ENCODE data around the gene SFTPA2. TPM values are rescaled to one million over a fixed set of nuclear protein-coding genes. Genes with fewer than 3 reads are reported as not detected.
"Not testable (repeated sequence)": the region's sequence is repeated elsewhere in the genome, so short reads cannot be mapped to it uniquely, and the experiment has no call there.

Gene SFTPA2
- total RNA-seq, 1 experiment from 2014 or later: 4.6 TPM

DNA sequence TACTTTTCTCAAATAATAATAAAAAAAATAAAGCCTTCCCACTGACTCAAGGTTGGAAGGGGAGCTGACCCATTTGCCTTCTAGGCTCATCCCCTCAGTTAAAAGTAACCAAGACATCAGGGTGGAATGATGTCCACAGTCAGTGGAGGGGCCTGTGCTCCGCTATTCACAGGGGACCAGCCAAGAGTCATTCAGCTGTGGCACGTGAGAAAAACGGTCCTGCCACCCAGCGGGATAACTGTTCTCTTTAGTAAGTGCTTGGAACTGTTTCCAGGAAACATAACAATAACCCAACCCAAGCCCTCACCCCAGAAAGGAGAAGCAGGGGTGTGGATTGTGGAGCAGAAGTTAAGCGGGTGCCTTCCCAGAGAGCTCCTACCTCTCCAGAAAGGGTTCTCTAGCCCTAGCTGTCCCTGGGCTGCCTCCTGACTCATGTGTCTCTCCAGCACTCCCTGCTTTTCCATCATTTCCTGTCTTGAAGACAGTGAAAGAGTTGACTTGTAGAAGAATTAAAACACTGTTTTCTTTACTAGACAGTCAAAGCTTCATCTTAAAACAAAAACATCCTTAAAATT lies 50.2 kb downstream of the SFTPA2 start:
- H3K4me3 Mint-ChIP-seq; POLR2A ChIA-PET; ATAC-seq; H3K36me3 Mint-ChIP-seq; DNase-seq (ENCODE audit: low spot score); H3K4me1 Mint-ChIP-seq; CTCF ChIA-PET; H3K9me3 Mint-ChIP-seq; H3K27ac Mint-ChIP-seq: not testable (repeated sequence)
- H3K27me3 Mint-ChIP-seq (ENCODE audit: low read depth): peaks cover 28% of the 10 kb centered on the region

DNA sequence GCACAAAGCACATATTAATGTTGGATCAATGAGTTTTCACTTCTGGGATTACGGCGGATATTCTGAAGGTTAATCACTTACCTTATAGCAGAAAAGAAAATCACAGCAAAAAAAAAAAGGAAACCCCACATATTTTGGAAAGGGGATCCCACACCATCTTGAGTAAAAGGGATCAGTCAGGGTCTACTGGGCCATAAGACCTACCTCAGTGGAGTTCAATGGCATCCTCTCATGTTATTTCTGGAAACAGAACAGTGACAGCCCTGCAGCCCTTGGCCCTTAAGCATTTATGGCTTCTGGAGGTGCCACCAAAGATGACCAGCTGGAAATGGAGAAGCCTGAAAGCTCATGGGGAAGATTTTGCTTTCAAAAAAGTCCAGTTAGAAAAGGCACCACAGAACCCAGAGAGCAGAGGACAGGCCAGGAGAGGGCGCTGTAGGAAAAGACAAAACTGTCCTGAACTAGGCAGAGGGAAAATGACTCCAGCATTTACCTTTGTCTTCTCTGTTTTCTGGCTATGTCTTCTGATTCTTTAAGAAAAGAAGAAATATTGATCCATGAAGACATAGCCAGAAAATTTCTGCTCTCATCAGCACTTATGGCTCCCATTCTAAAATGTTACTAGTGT lies 50.8 kb downstream of the SFTPA2 start:
- ATAC-seq: peak; percentile 81
- H3K4me3 Mint-ChIP-seq; POLR2A ChIA-PET; H3K9me3 Mint-ChIP-seq; DNase-seq (ENCODE audit: low spot score); H3K36me3 Mint-ChIP-seq; H3K27ac Mint-ChIP-seq; CTCF ChIA-PET; H3K4me1 Mint-ChIP-seq: not testable (repeated sequence)
- peaks cover 28% of the 10 kb centered on the region for H3K27me3 Mint-ChIP-seq (ENCODE audit: low read depth)

DNA sequence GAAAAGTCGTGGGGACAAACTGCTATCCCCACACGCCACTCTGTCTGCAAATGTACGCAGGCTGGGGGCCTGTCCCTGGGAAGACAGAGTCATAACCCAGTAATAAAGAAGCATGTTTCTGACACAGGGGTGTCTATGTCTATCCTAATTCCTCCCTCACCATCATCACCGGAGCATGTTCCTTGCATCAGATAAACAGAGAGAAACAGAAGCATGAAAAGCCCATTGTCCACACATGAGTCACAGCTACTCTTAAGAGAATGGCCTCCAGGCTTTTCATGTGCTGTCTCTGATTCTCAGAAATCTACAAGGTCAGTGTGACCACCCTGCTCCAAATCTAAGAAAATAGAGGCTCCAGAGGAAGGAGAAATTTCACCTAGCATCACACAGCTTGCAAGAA lies 52.0 kb downstream of the SFTPA2 start:
- CTCF ChIA-PET; DNase-seq (ENCODE audit: low spot score); H3K27ac Mint-ChIP-seq: not testable (repeated sequence)

DNA sequence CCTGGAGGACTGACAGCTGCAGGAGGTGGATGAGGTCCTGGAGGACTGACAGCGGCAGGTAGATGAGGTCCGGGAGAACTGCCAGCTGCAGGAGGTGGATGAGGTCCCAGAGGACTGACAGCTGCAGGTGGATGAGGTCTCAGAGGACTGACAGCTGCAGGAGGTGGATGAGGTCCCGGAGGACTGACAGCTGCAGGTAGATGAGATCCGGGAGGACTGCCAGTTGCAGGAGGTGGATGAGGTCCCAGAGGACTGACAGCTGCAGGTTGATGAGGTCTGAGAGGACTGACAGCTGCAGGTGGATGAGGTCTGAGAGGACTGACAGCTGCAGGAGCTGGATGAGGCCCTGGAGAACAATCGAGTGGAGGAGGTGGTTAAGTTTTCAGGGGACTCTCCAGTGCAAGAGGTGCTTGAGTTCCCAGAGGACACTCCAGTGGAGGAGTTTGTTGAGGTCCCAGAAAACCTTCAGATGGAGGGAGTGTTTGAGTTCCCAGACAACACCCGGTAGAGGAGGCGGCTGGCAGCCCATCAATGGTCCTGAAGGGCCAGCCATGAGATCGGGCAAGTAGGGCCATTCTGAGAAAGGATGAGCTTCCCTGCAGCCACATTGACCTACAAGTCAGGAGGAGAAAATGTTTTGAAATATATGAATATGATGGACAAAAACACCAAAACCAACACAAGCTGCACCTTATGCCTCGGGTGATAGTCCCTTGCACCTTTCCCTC lies 52.6 kb downstream of the SFTPA2 start:
- H3K27me3 Mint-ChIP-seq (ENCODE audit: low read depth): peaks cover 37% of the 10 kb centered on the region
- H3K9me3 Mint-ChIP-seq: no peaks in the 10 kb centered on the region
- H3K36me3 Mint-ChIP-seq: no peaks in the 10 kb centered on the region
- ChIA-PET POLR2A (no interaction called here), CTCF (interaction anchor here (1.0 kb wide), 1 partner anchor 133 kb away, joined by 3 read pairs; no protein-coding TSS in a partner anchor)
- DNase-seq (ENCODE audit: low spot score): no peak
- peaks cover 8% of the 10 kb centered on the region for H3K4me1 Mint-ChIP-seq
- TF ChIP-seq OVOL2 (CRISPR knock-in tag; IDR thresholded peaks at IDR 0.05; ENCODE audit: borderline replicate concordance) (no peak), NR3C1 (CRISPR knock-in tag; conservative IDR thresholded peaks at IDR 0.05; ENCODE audit: low read depth) (no peak), CREM (CRISPR knock-in tag; IDR thresholded peaks at IDR 0.05) (no peak), NFE2L1 (CRISPR knock-in tag; IDR thresholded peaks at IDR 0.05) (no peak)
- no peak overlapping the region for H3K27ac Mint-ChIP-seq
- H3K4me3 Mint-ChIP-seq: no peak overlapping the region
- ATAC-seq: no peak

More for the DNA sequence above, 52.0 kb downstream of the SFTPA2 start:
- H3K4me3 Mint-ChIP-seq, ATAC-seq, H3K9me3 Mint-ChIP-seq, H3K4me1 Mint-ChIP-seq, POLR2A ChIA-PET, H3K36me3 Mint-ChIP-seq: not testable (repeated sequence)
- peaks cover 32% of the 10 kb centered on the region for H3K27me3 Mint-ChIP-seq (ENCODE audit: low read depth)

Other genes with a start within 250 kb of the SFTPA2 start
- gene PPIF, start 212.9 kb downstream of the SFTPA2 start, total RNA-seq (2021): 80.9 to 91.4 TPM (median 89.9 TPM) in 3 replicates
- gene ZCCHC24, start 114.8 kb downstream of the SFTPA2 start, total RNA-seq (2021): 6.0 to 7.7 TPM (median 6.2 TPM) in 3 replicates
- 0.17 to 0.23 TPM (median 0.21 TPM) in 3 replicates for gene EIF5AL1, start 47.9 kb downstream of the SFTPA2 start, total RNA-seq (2021)
- 3.8 to 7.6 TPM (median 4.4 TPM) in 3 replicates for gene SFTPA1, start 50.5 kb upstream of the SFTPA2 start, total RNA-seq (2021)
- gene NUTM2B, start 142.8 kb upstream of the SFTPA2 start, total RNA-seq (2021): 0.20 to 0.34 TPM (median 0.34 TPM) in 3 replicates